ENCODE results near the gene TEX9.

Gene TEX9

GRCh38 chr15:56445746-56446145 is 80.5 kb downstream of the TEX9 start:
- DNase-seq (ENCODE audit: low read depth in 3 of 3) = no peak

- no peak for DNase-seq (ENCODE audit: low read depth in 3 of 3)
Observed at GRCh38 chr15:56454836-56455235, 89.6 kb downstream of the TEX9 start.

- DNase-seq (ENCODE audit: low read depth in 3 of 3) = no peak
Observed at GRCh38 chr15:56456229-56456628, 91.0 kb downstream of the TEX9 start.

GRCh38 chr15:56459096-56459495 is 93.9 kb downstream of the TEX9 start:
- no peak for DNase-seq (ENCODE audit: low read depth in 3 of 3)

- no peak for DNase-seq (ENCODE audit: low read depth in 3 of 3)
Observed at GRCh38 chr15:56460071-56460470, 94.8 kb downstream of the TEX9 start.

GRCh38 chr15:56460947-56461346 is 95.7 kb downstream of the TEX9 start:
- no peak for DNase-seq (ENCODE audit: low read depth in 3 of 3)

GRCh38 chr15:56464893-56465520 is 99.8 kb downstream of the TEX9 start, which contains the start of gene MNS1:
Gene MNS1 (minus strand): TSS chr15:56465137. CDS start chr15:56464972, 165 bp downstream.
- peak in 2 of 3 experiments; percentile 0 to 11 for DNase-seq (ENCODE audit: low read depth in 3 of 3)

- DNase-seq (ENCODE audit: low read depth in 3 of 3) = no peak
Observed at GRCh38 chr15:56467616-56468015, 102.4 kb downstream of the TEX9 start.

GRCh38 chr15:56468401-56468800 is 103.2 kb downstream of the TEX9 start:
- DNase-seq (ENCODE audit: low read depth in 3 of 3) = no peak

- no peak for DNase-seq (ENCODE audit: low read depth in 3 of 3)
Observed at GRCh38 chr15:56469483-56469882, 104.3 kb downstream of the TEX9 start.

GRCh38 chr15:56471440-56472069 is 106.3 kb downstream of the TEX9 start:
- DNase-seq (ENCODE audit: low read depth in 3 of 3) = no peak

- DNase-seq (ENCODE audit: low read depth in 3 of 3) = no peak
Observed at GRCh38 chr15:56472278-56472677, 107.1 kb downstream of the TEX9 start.

GRCh38 chr15:56473017-56473416 is 107.8 kb downstream of the TEX9 start:
- DNase-seq (ENCODE audit: low read depth in 3 of 3) = no peak

GRCh38 chr15:56475351-56475750 is 110.1 kb downstream of the TEX9 start:
- DNase-seq (ENCODE audit: low read depth in 3 of 3) = no peak
